ENCODE data around the gene PCGF6.

PCGF6 gene

DNA sequence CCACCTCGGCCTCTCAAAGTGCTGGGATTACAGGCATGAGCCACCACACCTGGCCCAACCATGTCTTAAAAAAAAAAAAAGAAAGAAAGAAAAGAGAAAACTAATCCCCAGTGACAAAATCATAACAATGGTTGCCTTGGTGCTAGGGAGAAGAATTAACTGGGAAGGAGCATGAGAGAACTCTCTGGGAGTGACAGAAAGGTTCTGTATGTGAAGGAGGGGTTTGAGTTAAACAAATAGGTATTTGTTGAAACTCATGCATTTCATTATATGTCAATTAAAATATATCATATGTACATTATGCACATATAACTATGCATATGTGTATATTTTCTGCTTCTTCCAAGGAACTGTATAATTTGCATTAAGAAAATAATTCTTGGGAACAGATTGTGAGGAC, 40.7 kb downstream of the PCGF6 start:
- Histone ChIP-seq H3K9me3 (ENCODE audit: low read length) (no peaks in the 10 kb centered on the region), H3K4me3 (ENCODE audit: low read depth in 1 of 2, low read length in 2 of 2) (no peak overlapping the region), H3K9ac (ENCODE audit: low read length) (no peak overlapping the region), H3K36me3 (ENCODE audit: insufficient read depth, low read length) (peaks cover 22% of the 10 kb centered on the region), H3K4me1 (ENCODE audit: insufficient read depth, low read length) (no peaks in the 10 kb centered on the region), H3K27me3 (ENCODE audit: control insufficient read depth in 1 of 2, insufficient read depth in 2 of 2, low read length in 2 of 2) (no peaks in the 10 kb centered on the region), H3K27ac (ENCODE audit: low read depth, low read length) (no peak overlapping the region)

DNA sequence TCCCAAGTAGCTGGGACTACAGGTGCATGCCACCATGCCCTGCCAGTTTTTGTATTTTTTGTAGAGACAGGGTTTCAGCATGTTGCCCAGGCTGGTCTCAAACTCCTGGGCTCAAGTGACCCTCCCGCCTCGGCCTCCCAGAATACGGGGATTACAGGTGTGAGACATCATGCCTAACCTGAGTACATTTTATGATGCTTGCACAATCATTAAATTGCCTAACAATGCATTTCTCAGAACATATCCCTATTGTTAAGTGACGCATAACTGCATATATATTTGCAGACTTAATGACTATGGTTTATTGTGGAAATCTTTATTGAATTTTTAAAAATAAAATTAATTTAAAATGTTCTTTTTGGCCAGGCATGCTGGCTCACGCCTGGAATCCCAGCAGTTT, 43.3 kb downstream of the PCGF6 start:
- no peaks in the 10 kb centered on the region for H3K9me3 ChIP-seq (ENCODE audit: low read length)
- no peaks in the 10 kb centered on the region for H3K27me3 ChIP-seq (ENCODE audit: control insufficient read depth in 1 of 2, insufficient read depth in 2 of 2, low read length in 2 of 2)
- H3K4me1 ChIP-seq (ENCODE audit: insufficient read depth, low read length): no peaks in the 10 kb centered on the region
- H3K4me3 ChIP-seq (ENCODE audit: low read depth in 1 of 2, low read length in 2 of 2): no peak overlapping the region
- peaks cover 16% of the 10 kb centered on the region for H3K36me3 ChIP-seq (ENCODE audit: insufficient read depth, low read length)
- H3K9ac ChIP-seq (ENCODE audit: low read length): no peak overlapping the region
- no peak overlapping the region for H3K27ac ChIP-seq (ENCODE audit: low read depth, low read length)

DNA sequence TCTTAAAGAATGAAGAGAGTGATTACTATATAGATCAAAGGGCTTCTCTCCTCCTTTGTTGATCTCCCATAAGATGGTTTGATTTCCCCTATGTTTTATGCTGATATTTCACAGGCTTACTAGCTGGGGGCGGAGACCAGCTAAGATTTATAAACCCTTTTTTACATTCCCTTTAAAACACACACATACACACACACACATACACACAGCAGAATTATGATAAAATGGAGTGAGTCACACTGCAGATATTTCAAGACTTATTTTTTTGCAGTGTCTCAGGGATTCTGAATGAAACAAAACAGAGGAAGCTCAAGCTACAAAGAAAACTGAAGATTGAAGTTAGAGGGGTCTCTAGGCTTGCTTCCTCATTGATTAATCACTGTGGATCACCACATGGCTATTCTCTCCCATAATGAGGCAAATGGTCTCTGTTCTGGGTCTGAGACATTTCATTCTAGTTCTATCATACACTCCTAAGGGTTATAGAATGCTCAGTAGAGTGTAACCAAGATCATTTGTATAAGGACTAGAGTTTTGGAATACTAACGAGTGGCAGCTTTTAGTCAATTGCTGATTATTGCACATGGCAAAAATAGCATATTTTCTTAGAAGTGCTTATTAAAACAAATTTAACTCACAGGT, 55.4 kb downstream of the PCGF6 start:
- Histone ChIP-seq H3K27ac (ENCODE audit: low read depth, low read length) (no peak overlapping the region), H3K36me3 (ENCODE audit: insufficient read depth, low read length) (no peaks in the 10 kb centered on the region), H3K9me3 (ENCODE audit: low read length) (no peaks in the 10 kb centered on the region), H3K27me3 (ENCODE audit: control insufficient read depth in 1 of 2, insufficient read depth in 2 of 2, low read length in 2 of 2) (no peaks in the 10 kb centered on the region), H3K4me3 (ENCODE audit: low read depth in 1 of 2, low read length in 2 of 2) (no peak overlapping the region), H3K4me1 (ENCODE audit: insufficient read depth, low read length) (no peaks in the 10 kb centered on the region), H3K9ac (ENCODE audit: low read length) (no peak overlapping the region)

DNA sequence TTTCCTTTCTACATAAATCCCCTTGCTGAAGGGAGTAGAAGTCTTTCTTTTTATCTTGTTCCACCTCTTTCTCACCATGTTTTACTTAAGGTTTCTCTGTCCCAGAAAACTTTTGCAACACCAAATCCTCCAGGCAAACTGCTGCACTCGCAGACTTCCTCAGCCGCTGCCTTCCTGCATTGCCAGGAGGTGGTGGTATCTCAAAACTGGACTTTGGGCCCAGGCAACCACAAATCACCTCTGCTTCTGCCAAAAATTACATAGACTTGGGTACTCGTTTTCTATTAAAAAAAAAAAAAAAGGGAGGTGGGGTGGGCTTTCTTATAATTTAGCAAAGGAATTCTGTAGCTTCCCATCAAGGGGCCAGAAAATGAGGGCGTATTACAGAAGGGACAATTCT, 59.4 kb downstream of the PCGF6 start:
- H3K27ac ChIP-seq (ENCODE audit: low read depth, low read length): no peak overlapping the region
- H3K4me1 ChIP-seq (ENCODE audit: insufficient read depth, low read length): no peaks in the 10 kb centered on the region
- no peak overlapping the region for H3K4me3 ChIP-seq (ENCODE audit: low read depth in 1 of 2, low read length in 2 of 2)
- H3K36me3 ChIP-seq (ENCODE audit: insufficient read depth, low read length): no peaks in the 10 kb centered on the region
- H3K9me3 ChIP-seq (ENCODE audit: low read length): no peaks in the 10 kb centered on the region
- H3K9ac ChIP-seq (ENCODE audit: low read length): no peak overlapping the region
- H3K27me3 ChIP-seq (ENCODE audit: control insufficient read depth in 1 of 2, insufficient read depth in 2 of 2, low read length in 2 of 2): no peaks in the 10 kb centered on the region

DNA sequence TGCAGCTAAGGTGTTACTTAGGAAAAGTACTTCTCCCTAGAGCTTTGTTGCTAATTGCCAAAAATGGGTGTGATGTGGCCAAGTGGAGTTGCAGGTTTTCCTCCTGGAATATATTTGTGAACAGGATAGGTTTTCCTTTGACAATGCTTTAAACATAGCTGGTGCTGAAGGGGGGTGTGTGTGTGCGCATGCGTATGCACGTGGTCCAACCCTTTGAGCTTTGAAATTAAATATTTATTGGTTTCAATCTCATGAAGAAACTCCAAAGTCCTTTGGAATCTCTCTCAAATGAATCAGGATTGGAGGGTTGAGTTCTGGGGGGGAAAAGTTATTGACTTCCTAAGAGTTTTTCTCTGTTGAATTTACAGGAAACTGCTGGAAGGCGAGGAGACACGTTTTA, 62.9 kb downstream of the PCGF6 start:
- no peaks in the 10 kb centered on the region for H3K27me3 ChIP-seq (ENCODE audit: control insufficient read depth in 1 of 2, insufficient read depth in 2 of 2, low read length in 2 of 2)
- H3K9ac ChIP-seq (ENCODE audit: low read length): no peak overlapping the region
- no peaks in the 10 kb centered on the region for H3K4me1 ChIP-seq (ENCODE audit: insufficient read depth, low read length)
- no peak overlapping the region for H3K27ac ChIP-seq (ENCODE audit: low read depth, low read length)
- H3K36me3 ChIP-seq (ENCODE audit: insufficient read depth, low read length): no peaks in the 10 kb centered on the region
- H3K4me3 ChIP-seq (ENCODE audit: low read depth in 1 of 2, low read length in 2 of 2): no peak overlapping the region
- no peaks in the 10 kb centered on the region for H3K9me3 ChIP-seq (ENCODE audit: low read length)

DNA sequence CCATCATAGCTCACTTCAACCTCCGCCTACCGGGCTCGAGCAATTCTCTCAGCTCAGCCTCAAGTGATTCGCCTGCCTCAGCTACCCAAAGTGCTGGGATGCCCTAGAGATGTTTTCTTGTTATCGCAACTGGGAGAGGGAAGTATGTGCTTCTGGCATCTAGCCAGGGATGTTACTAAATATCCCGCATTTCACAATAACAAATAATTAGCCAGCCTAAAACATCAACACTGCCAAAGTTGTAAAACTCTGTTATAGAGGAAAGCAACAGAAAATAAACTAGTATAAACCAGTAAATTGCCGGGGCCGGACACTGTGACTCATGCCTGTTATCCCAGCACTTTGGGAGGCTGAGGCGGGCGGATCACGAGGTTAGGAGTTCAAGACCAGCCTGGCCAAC, 66.8 kb downstream of the PCGF6 start:
- no peaks in the 10 kb centered on the region for H3K36me3 ChIP-seq (ENCODE audit: insufficient read depth, low read length)
- no peak overlapping the region for H3K9ac ChIP-seq (ENCODE audit: low read length)
- H3K27ac ChIP-seq (ENCODE audit: low read depth, low read length): no peak overlapping the region
- peaks cover 11 to 15% of the 10 kb centered on the region in 2 donors for H3K27me3 ChIP-seq (ENCODE audit: control insufficient read depth in 1 of 2, insufficient read depth in 2 of 2, low read length in 2 of 2)
- no peak overlapping the region for H3K4me3 ChIP-seq (ENCODE audit: low read depth in 1 of 2, low read length in 2 of 2)
- H3K9me3 ChIP-seq (ENCODE audit: low read length): peaks cover 3% of the 10 kb centered on the region
- H3K4me1 ChIP-seq (ENCODE audit: insufficient read depth, low read length): no peaks in the 10 kb centered on the region

DNA sequence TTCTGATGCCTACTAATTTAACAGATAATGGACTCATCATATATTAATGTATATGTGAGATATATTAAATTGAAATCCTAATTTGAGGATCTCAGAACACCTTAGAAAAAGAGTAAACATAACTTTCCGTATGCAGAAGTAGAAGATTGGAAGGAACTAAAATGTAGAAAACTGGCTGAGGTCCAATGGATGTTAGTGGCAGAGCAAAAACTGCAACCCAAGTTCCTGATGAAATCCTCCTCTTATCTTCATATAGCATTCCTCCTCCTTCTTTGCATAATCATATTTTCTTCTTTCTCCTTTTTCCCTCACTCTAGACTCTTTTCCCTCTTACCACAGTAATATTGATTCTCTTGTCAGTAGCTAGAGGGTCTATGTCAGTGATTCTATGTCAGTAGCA, 68.0 kb downstream of the PCGF6 start:
- no peaks in the 10 kb centered on the region for H3K4me1 ChIP-seq (ENCODE audit: insufficient read depth, low read length)
- H3K9me3 ChIP-seq (ENCODE audit: low read length): peaks cover 9% of the 10 kb centered on the region
- H3K9ac ChIP-seq (ENCODE audit: low read length): no peak overlapping the region
- no peaks in the 10 kb centered on the region for H3K36me3 ChIP-seq (ENCODE audit: insufficient read depth, low read length)
- peaks cover 18 to 26% of the 10 kb centered on the region in 2 donors for H3K27me3 ChIP-seq (ENCODE audit: control insufficient read depth in 1 of 2, insufficient read depth in 2 of 2, low read length in 2 of 2)
- no peak overlapping the region for H3K27ac ChIP-seq (ENCODE audit: low read depth, low read length)
- H3K4me3 ChIP-seq (ENCODE audit: low read depth in 1 of 2, low read length in 2 of 2): no peak overlapping the region

DNA sequence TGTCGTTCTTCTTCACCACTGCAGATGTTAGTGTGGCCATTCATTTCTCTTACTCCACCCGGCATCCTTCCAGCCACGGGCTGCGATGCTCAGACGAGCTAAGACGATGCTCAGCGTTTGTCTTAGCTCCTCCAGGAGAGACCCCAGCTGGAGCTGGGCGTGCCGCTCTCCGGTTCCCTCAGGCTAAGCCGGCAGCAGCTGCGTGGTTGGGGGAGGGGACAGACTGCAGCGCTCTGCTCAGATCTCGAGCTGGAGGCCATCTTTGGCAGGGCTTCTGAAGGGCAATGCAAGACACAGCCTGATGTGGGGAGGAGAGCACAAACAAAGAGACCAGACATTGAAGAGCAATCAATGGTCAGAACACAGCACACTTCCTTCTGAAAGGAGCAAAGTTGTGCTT, 69.2 kb downstream of the PCGF6 start:
- peaks cover 30 to 32% of the 10 kb centered on the region in 2 donors for H3K27me3 ChIP-seq (ENCODE audit: control insufficient read depth in 1 of 2, insufficient read depth in 2 of 2, low read length in 2 of 2)
- H3K27ac ChIP-seq (ENCODE audit: low read depth, low read length): no peak overlapping the region
- H3K9me3 ChIP-seq (ENCODE audit: low read length): peaks cover 9% of the 10 kb centered on the region
- H3K9ac ChIP-seq (ENCODE audit: low read length): no peak overlapping the region
- no peak overlapping the region for H3K4me3 ChIP-seq (ENCODE audit: low read depth in 1 of 2, low read length in 2 of 2)
- no peaks in the 10 kb centered on the region for H3K36me3 ChIP-seq (ENCODE audit: insufficient read depth, low read length)
- no peaks in the 10 kb centered on the region for H3K4me1 ChIP-seq (ENCODE audit: insufficient read depth, low read length)

DNA sequence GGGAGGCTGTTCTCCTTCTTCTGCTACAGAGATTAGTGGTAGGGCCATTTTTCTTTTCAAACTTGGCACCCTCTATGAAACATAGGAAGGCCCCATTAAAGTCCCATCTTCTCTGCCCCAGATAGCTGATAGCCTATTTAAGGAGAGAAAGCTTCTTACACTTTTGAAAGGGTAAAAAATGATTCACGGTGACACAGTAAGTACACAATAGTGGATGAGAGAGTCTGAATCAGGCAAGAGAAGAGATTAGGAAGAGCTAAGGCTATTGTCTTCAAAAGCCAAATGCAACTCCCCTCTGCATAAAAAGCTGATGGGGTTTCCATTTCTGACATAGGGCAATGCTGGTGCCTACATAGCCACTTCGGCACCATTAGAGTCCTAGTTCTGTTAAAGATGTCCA, 70.4 kb downstream of the PCGF6 start:
- Histone ChIP-seq H3K27ac (ENCODE audit: low read depth, low read length) (no peak overlapping the region), H3K9me3 (ENCODE audit: low read length) (peaks cover 9% of the 10 kb centered on the region), H3K36me3 (ENCODE audit: insufficient read depth, low read length) (no peaks in the 10 kb centered on the region), H3K27me3 (ENCODE audit: control insufficient read depth in 1 of 2, insufficient read depth in 2 of 2, low read length in 2 of 2) (peaks cover 38 to 42% of the 10 kb centered on the region in 2 donors), H3K4me1 (ENCODE audit: insufficient read depth, low read length) (no peaks in the 10 kb centered on the region), H3K9ac (ENCODE audit: low read length) (no peak overlapping the region), H3K4me3 (ENCODE audit: low read depth in 1 of 2, low read length in 2 of 2) (no peak overlapping the region)

DNA sequence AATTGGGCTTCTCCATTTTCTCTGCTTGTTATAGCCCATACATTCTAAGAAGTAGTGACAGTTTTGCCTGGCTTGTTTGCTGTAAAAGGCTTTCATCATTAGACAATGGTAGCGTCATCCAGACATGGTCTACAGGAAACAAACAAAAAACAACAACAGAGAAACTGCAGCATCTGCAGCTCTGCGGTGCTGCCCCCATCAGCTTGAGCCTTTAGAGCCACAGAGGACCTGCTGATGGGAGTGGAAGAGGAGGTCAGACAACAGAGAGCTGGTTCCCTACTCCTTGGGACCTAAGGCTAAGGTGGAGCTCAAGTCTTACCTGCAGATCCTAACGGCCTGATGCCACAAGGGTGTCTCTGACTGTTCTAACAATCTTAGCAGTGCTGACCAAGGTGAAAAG, 70.9 kb downstream of the PCGF6 start:
- H3K36me3 ChIP-seq (ENCODE audit: insufficient read depth, low read length): no peaks in the 10 kb centered on the region
- H3K4me1 ChIP-seq (ENCODE audit: insufficient read depth, low read length): no peaks in the 10 kb centered on the region
- peaks cover 9% of the 10 kb centered on the region for H3K9me3 ChIP-seq (ENCODE audit: low read length)
- peaks cover 38 to 46% of the 10 kb centered on the region in 2 donors for H3K27me3 ChIP-seq (ENCODE audit: control insufficient read depth in 1 of 2, insufficient read depth in 2 of 2, low read length in 2 of 2)
- no peak overlapping the region for H3K27ac ChIP-seq (ENCODE audit: low read depth, low read length)
- no peak overlapping the region for H3K4me3 ChIP-seq (ENCODE audit: low read depth in 1 of 2, low read length in 2 of 2)
- no peak overlapping the region for H3K9ac ChIP-seq (ENCODE audit: low read length)

DNA sequence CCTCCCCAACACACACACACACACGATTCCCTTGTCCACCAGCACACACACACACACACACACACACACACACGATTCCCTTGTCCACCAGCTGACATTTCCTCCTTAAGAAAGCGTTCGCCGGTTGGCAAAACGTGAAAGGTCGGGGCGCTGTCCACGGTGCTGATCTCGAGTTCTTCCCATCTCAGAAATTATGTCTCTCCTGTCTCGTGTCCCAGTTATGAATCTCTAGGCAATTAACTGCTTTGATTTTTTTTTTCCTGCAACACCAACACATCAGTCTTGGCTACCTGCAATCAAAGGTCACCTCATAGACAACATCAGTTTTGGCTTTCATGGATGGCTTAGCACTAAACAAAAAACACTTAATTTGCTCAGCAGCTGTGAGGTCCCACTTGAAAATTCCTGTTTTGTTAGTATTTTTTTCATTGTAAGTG, 72.1 kb downstream of the PCGF6 start:
- Histone ChIP-seq H3K27me3 (ENCODE audit: control insufficient read depth in 1 of 2, insufficient read depth in 2 of 2, low read length in 2 of 2) (peaks cover 38 to 46% of the 10 kb centered on the region in 2 donors), H3K9ac (ENCODE audit: low read length) (no peak overlapping the region), H3K36me3 (ENCODE audit: insufficient read depth, low read length) (no peaks in the 10 kb centered on the region), H3K9me3 (ENCODE audit: low read length) (peaks cover 9% of the 10 kb centered on the region), H3K27ac (ENCODE audit: low read depth, low read length) (no peak overlapping the region), H3K4me1 (ENCODE audit: insufficient read depth, low read length) (no peaks in the 10 kb centered on the region), H3K4me3 (ENCODE audit: low read depth in 1 of 2, low read length in 2 of 2) (no peak overlapping the region)

DNA sequence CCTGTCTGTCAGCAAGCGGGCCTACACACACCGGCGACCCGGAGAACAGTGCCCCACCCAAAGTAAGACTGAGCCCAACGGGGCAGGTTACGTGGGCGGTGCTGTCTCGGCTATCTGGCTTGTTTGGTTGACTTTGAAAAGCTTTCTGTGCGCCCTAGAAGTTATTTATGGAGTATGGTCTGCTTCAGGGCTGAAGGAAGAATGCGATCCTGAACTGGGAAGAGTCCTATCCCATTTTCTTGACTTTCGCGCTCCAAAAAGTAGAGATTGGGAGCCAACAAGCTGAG, 72.5 kb downstream of the PCGF6 start:
- no peak overlapping the region for H3K9ac ChIP-seq (ENCODE audit: low read length)
- peaks cover 9% of the 10 kb centered on the region for H3K9me3 ChIP-seq (ENCODE audit: low read length)
- no peaks in the 10 kb centered on the region for H3K4me1 ChIP-seq (ENCODE audit: insufficient read depth, low read length)
- H3K27me3 ChIP-seq (ENCODE audit: control insufficient read depth in 1 of 2, insufficient read depth in 2 of 2, low read length in 2 of 2): peaks cover 38 to 46% of the 10 kb centered on the region in 2 donors
- H3K27ac ChIP-seq (ENCODE audit: low read depth, low read length): no peak overlapping the region
- H3K4me3 ChIP-seq (ENCODE audit: low read depth in 1 of 2, low read length in 2 of 2): no peak overlapping the region
- no peaks in the 10 kb centered on the region for H3K36me3 ChIP-seq (ENCODE audit: insufficient read depth, low read length)
